Ishikawa (cell line): ENCODE results near the gene BCR.

ENCODE experiments used
- CEBPB ChIP-seq: IDR thresholded peaks from 2 replicates; pipeline ENCODE4 v1.6.1; 2012
- CREB1 ChIP-seq: IDR thresholded peaks from 2 replicates; pipeline ENCODE4 v1.6.1; 2012; ENCODE audit warnings: low read depth
- EGR1 ChIP-seq: IDR thresholded peaks from 2 replicates; pipeline ENCODE4 v1.6.1; 2012
- EP300 ChIP-seq: IDR thresholded peaks from 2 replicates; pipeline ENCODE4 v1.6.1; 2012; ENCODE audit warnings: borderline replicate concordance
- FOXM1 ChIP-seq: IDR thresholded peaks from 2 replicates; pipeline ENCODE4 v1.6.1; 2012; ENCODE audit warnings: low read depth, borderline replicate concordance
- RAD21 ChIP-seq: IDR thresholded peaks from 2 replicates; pipeline ENCODE4 v1.6.1; 2012; ENCODE audit warnings: low read depth
- TAF1 ChIP-seq: IDR thresholded peaks from 2 replicates; pipeline ENCODE4 v1.6.1; 2012; ENCODE audit warnings: low read depth, mild to moderate bottlenecking
- TCF12 ChIP-seq: IDR thresholded peaks from 2 replicates; pipeline ENCODE4 v1.6.1; 2012; ENCODE audit warnings: low read depth
- TEAD4 ChIP-seq: IDR thresholded peaks from 2 replicates; pipeline ENCODE4 v1.6.1; 2012
- YY1 ChIP-seq: IDR thresholded peaks from 2 replicates; pipeline ENCODE4 v1.6.1; 2012; ENCODE audit warnings: low read depth
- ZBTB7A ChIP-seq: IDR thresholded peaks from 2 replicates; pipeline ENCODE4 v1.6.1; 2012; ENCODE audit warnings: low read depth
- TF ChIP-seq, protein P1 (sequence below): IDR thresholded peaks from 2 replicates; pipeline ENCODE4 v1.6.1; 2012
- TF ChIP-seq, protein P2 (sequence below): IDR thresholded peaks from 2 replicates; pipeline ENCODE4 v1.6.1; 2012; ENCODE audit warnings: low read depth, mild to moderate bottlenecking
- TF ChIP-seq, protein P3 (sequence below): IDR thresholded peaks from 2 replicates; pipeline ENCODE4 v1.6.1; 2012

DNA sequence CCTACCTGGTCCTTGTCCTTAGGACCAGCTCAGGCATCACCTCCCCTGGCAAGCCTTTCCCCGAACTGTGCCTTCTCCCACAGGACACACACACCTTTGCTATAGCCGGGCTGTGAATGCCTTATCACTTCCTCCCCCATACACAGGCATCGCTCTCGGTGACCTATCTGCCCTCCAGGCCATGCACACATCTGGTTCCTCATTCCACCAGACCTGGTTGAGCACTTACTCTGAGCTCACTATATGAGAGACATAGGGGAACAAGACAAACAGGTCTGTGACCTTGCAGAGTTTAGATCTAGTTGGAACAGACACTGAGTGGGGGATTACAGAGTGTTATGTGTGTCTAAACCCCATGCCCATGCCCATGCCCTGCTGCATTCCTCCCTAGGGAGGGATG is 3.1 kb upstream of the BCR start:
- TF ChIP-seq TAF1 (no peak), YY1 (no peak), EP300 (no peak), RAD21 (no peak), EGR1 (no peak), FOXM1 (no peak), TCF12 (no peak), CREB1 (no peak), ZBTB7A (no peak), CEBPB (no peak), TEAD4 (no peak)
- TF ChIP-seq, protein P1, sequence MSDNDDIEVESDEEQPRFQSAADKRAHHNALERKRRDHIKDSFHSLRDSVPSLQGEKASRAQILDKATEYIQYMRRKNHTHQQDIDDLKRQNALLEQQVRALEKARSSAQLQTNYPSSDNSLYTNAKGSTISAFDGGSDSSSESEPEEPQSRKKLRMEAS: no peak
- TF ChIP-seq, protein P2, sequence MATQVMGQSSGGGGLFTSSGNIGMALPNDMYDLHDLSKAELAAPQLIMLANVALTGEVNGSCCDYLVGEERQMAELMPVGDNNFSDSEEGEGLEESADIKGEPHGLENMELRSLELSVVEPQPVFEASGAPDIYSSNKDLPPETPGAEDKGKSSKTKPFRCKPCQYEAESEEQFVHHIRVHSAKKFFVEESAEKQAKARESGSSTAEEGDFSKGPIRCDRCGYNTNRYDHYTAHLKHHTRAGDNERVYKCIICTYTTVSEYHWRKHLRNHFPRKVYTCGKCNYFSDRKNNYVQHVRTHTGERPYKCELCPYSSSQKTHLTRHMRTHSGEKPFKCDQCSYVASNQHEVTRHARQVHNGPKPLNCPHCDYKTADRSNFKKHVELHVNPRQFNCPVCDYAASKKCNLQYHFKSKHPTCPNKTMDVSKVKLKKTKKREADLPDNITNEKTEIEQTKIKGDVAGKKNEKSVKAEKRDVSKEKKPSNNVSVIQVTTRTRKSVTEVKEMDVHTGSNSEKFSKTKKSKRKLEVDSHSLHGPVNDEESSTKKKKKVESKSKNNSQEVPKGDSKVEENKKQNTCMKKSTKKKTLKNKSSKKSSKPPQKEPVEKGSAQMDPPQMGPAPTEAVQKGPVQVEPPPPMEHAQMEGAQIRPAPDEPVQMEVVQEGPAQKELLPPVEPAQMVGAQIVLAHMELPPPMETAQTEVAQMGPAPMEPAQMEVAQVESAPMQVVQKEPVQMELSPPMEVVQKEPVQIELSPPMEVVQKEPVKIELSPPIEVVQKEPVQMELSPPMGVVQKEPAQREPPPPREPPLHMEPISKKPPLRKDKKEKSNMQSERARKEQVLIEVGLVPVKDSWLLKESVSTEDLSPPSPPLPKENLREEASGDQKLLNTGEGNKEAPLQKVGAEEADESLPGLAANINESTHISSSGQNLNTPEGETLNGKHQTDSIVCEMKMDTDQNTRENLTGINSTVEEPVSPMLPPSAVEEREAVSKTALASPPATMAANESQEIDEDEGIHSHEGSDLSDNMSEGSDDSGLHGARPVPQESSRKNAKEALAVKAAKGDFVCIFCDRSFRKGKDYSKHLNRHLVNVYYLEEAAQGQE: no peak
- TF ChIP-seq, protein P3, sequence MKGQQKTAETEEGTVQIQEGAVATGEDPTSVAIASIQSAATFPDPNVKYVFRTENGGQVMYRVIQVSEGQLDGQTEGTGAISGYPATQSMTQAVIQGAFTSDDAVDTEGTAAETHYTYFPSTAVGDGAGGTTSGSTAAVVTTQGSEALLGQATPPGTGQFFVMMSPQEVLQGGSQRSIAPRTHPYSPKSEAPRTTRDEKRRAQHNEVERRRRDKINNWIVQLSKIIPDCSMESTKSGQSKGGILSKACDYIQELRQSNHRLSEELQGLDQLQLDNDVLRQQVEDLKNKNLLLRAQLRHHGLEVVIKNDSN: no peak
